T-helper 1 cell treated with Interleukin-12 subunit alpha and Interleukin-12 subunit beta and Interleukin-4 antibody, amounts not matched to agents 30 μg/mL and 1 μg/mL, for 36 hours (primary cell): ENCODE measurements around the gene TRIM31.

Source experiments
- H3K27ac Mint-ChIP-seq: one replicate; pipeline ENCODE4 v1.8.0; 2021; ENCODE audit warnings: mild to moderate bottlenecking, mixed read lengths
- H3K27me3 Mint-ChIP-seq: one replicate; pipeline ENCODE4 v1.8.0; 2021; ENCODE audit warnings: low read depth, mixed read lengths
- H3K36me3 Mint-ChIP-seq: one replicate; pipeline ENCODE4 v1.8.0; 2021; ENCODE audit warnings: low read depth, mixed read lengths
- H3K4me1 Mint-ChIP-seq: one replicate; pipeline ENCODE4 v1.8.0; 2021; ENCODE audit warnings: low read depth, mixed read lengths
- H3K4me3 Mint-ChIP-seq: one replicate; pipeline ENCODE4 v1.8.0; 2021; ENCODE audit warnings: mild to moderate bottlenecking, moderate library complexity, mixed read lengths
- H3K9me3 Mint-ChIP-seq: one replicate; pipeline ENCODE4 v1.8.0; 2021; ENCODE audit warnings: mixed read lengths

TRIM31 gene

GRCh38 chr6:30066082-30066481 is 46.8 kb downstream of the TRIM31 start:
- H3K27me3 Mint-ChIP-seq = peaks cover 12% of the 10 kb centered on the region
- H3K4me3 Mint-ChIP-seq = peak overlapping the region; percentile 97
- peak overlapping the region; percentile 98 for H3K27ac Mint-ChIP-seq
- H3K4me1 Mint-ChIP-seq = peaks cover 46% of the 10 kb centered on the region
- H3K9me3 Mint-ChIP-seq = no peaks in the 10 kb centered on the region
- peaks cover 50% of the 10 kb centered on the region for H3K36me3 Mint-ChIP-seq

- H3K36me3 Mint-ChIP-seq = peaks cover 30% of the 10 kb centered on the region
- no peaks in the 10 kb centered on the region for H3K9me3 Mint-ChIP-seq
- H3K27me3 Mint-ChIP-seq = no peaks in the 10 kb centered on the region
- H3K4me1 Mint-ChIP-seq = peaks cover 39% of the 10 kb centered on the region
- no peak overlapping the region for H3K27ac Mint-ChIP-seq
- peak overlapping the region; percentile 32 for H3K4me3 Mint-ChIP-seq
Observed at GRCh38 chr6:30063315-30063714, 49.6 kb downstream of the TRIM31 start.

GRCh38 chr6:30062471-30063178 is 50.3 kb downstream of the TRIM31 start:
- Mint-ChIP-seq H3K36me3 (peaks cover 28% of the 10 kb centered on the region), H3K27me3 (no peaks in the 10 kb centered on the region), H3K4me3 (peak overlapping the region; percentile 98), H3K9me3 (no peaks in the 10 kb centered on the region), H3K27ac (peak overlapping the region; percentile 17), H3K4me1 (peaks cover 32% of the 10 kb centered on the region)

DNA sequence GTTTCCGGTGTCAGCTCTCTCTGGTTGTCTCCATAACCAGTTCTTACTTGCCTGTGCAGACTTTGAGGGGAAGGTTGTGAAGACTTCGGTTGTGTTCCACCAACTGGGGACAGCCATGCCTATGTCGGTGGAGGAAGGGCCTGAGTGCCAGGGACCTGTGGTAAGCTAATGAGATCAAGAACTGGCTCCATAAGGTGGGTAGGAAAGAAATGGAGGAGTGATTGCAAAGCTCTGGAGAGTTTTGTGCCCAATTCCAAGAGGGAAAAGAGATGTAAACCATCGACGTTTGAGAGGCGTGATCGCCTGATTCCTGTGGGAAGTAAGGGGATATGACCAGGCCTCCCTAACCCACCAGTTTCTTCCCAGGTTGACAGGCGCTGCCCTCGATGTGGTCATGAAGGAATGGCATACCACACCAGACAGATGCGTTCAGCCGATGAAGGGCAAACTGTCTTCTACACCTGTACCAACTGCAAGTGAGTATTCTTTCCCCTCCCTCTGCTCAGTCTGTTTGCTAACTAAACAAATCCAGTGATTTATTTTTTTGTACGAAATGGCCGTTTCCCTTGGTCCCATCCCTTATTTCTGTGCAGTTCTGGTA is 50.9 kb downstream of the TRIM31 start:
- H3K27me3 Mint-ChIP-seq = no peaks in the 10 kb centered on the region
- H3K4me3 Mint-ChIP-seq = peak overlapping the region; percentile 98
- peaks cover 28% of the 10 kb centered on the region for H3K36me3 Mint-ChIP-seq
- no peaks in the 10 kb centered on the region for H3K9me3 Mint-ChIP-seq
- peaks cover 28% of the 10 kb centered on the region for H3K4me1 Mint-ChIP-seq
- peak overlapping the region; percentile 99 for H3K27ac Mint-ChIP-seq

DNA sequence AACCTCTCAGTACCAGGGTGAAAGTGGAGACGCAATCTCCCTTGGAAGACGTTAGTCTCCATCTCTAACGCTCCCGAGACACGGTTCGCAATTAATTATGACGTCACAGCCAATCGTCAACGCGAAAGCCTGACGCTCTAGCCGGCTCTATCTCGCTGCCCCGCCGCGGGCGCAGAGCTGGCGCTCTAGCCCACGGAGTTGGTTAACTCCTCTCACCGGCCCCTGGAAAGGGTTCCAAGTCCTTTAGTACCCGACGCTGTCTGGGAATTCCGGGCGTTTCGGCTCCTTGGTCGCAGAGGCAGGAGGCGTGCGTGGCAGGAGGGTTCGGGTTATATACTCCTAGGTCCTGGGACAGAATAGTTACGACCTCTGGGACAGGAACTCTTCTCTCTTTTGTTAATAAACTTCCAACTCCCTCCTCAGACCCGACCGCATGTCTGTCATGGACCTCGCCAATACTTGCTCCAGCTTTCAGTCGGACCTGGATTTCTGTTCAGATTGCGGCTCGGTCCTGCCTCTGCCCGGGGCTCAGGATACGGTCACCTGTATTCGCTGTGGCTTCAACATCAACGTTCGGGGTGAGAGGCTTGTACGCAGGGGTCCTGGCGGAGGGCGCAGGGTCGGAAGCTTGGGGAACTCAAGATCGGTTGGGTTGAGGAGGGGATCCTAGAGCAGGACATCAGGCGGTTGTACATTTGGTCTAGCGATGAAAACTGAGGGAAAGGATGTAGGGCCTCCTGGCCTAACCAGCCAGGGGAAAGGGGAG is 51.6 kb downstream of the TRIM31 start, which contains the start of gene POLR1H:
POLR1H (plus strand) TSS at position 174 of the 766 bp plus-strand sequence; CDS start at position 434, 260 bp downstream.
- Mint-ChIP-seq H3K27me3 (no peaks in the 10 kb centered on the region), H3K27ac (peak within 1 kb of the TSS; percentile 99), H3K4me3 (peak within 1 kb of the TSS; percentile 98), H3K4me1 (peaks cover 25% of the 10 kb centered on the region), H3K36me3 (peaks cover 28% of the 10 kb centered on the region), H3K9me3 (no peaks in the 10 kb centered on the region)

GRCh38 chr6:30060606-30061091 is 52.2 kb downstream of the TRIM31 start:
- peak overlapping the region; percentile 99 for H3K27ac Mint-ChIP-seq
- H3K4me1 Mint-ChIP-seq = peaks cover 19% of the 10 kb centered on the region
- H3K4me3 Mint-ChIP-seq = peak overlapping the region; percentile 98
- no peaks in the 10 kb centered on the region for H3K27me3 Mint-ChIP-seq
- no peaks in the 10 kb centered on the region for H3K9me3 Mint-ChIP-seq
- peaks cover 27% of the 10 kb centered on the region for H3K36me3 Mint-ChIP-seq

GRCh38 chr6:30055513-30055912 is 57.4 kb downstream of the TRIM31 start:
- Mint-ChIP-seq H3K4me3 (no peak overlapping the region), H3K27ac (no peak overlapping the region), H3K27me3 (no peaks in the 10 kb centered on the region), H3K36me3 (peaks cover 6% of the 10 kb centered on the region), H3K4me1 (peaks cover 3% of the 10 kb centered on the region), H3K9me3 (no peaks in the 10 kb centered on the region)

- no peaks in the 10 kb centered on the region for H3K27me3 Mint-ChIP-seq
- peaks cover 6% of the 10 kb centered on the region for H3K36me3 Mint-ChIP-seq
- H3K4me3 Mint-ChIP-seq = no peak overlapping the region
- H3K27ac Mint-ChIP-seq = no peak overlapping the region
- no peaks in the 10 kb centered on the region for H3K4me1 Mint-ChIP-seq
- no peaks in the 10 kb centered on the region for H3K9me3 Mint-ChIP-seq
Observed at GRCh38 chr6:30053682-30054081, 59.2 kb downstream of the TRIM31 start.
